DOHH2 (cell line): ENCODE measurements around the gene THEM4.
A peak's percentile ranks its signal among the peaks of the same experiment; 100 is the strongest.

Experiments
- H3F3A ChIP-seq: fragments of 200-600 bp; sonication (generic), shearing (Covaris generic); 2 replicates; pipeline ENCODE4 v1.6.0; 2016; ENCODE audit warnings: antibody characterized with exemption, mild to moderate bottlenecking; ENCODE audit not compliant: control insufficient read depth, insufficient read depth
- H3K27ac ChIP-seq: fragments of 200-600 bp; sonication (generic); 2 replicates; pipeline ENCODE4 v1.5.1; 2014; ENCODE audit warnings: low read depth, mild to moderate bottlenecking, low read length, moderate library complexity
- H3K27me3 ChIP-seq: fragments of 200-600 bp; sonication (generic); 2 replicates; pipeline ENCODE4 v1.6.1; 2014; ENCODE audit warnings: mild to moderate bottlenecking, low read length, mixed read lengths; ENCODE audit not compliant: control insufficient read depth
- H3K36me3 ChIP-seq: fragments of 200-600 bp; sonication (generic); 2 replicates; pipeline ENCODE4 v1.6.1; 2014; ENCODE audit warnings: mild to moderate bottlenecking, low read length, moderate library complexity, mixed read lengths; ENCODE audit not compliant: control insufficient read depth
- H3K4me1 ChIP-seq: fragments of 200-600 bp; sonication (generic); 2 replicates; pipeline ENCODE4 v1.6.1; 2014; ENCODE audit warnings: mild to moderate bottlenecking, low read length, mixed read lengths; ENCODE audit not compliant: control insufficient read depth
- H3K4me2 ChIP-seq: fragments of 200-600 bp; sonication (generic); 2 replicates; pipeline ENCODE4 v1.6.0; 2014; ENCODE audit warnings: mild to moderate bottlenecking, low read length, moderate library complexity
- H3K4me3 ChIP-seq: fragments of 200-600 bp; sonication (generic); 2 replicates; pipeline ENCODE4 v1.5.1; 2014; ENCODE audit warnings: mild to moderate bottlenecking, low read length, mixed read lengths
- H3K79me2 ChIP-seq: fragments of 200-600 bp; sonication (generic); 2 replicates; pipeline ENCODE4 v1.6.1; 2014; ENCODE audit warnings: mild to moderate bottlenecking, low read length, mixed read lengths; ENCODE audit not compliant: control insufficient read depth
- H3K9me2 ChIP-seq: fragments of 200-600 bp; sonication (generic); replicated peaks from 2 replicates; pipeline ENCODE4 v1.6.1; 2014; ENCODE audit warnings: mild to moderate bottlenecking, low read length, mixed read lengths; ENCODE audit not compliant: control insufficient read depth
- H3K9me3 ChIP-seq: fragments of 200-600 bp; sonication (generic); 2 replicates; pipeline ENCODE4 v1.6.1; 2014; ENCODE audit warnings: antibody characterized with exemption, low read length, mixed read lengths; ENCODE audit not compliant: control insufficient read depth, insufficient read depth
- H4K20me1 ChIP-seq: fragments of 200-600 bp; sonication (generic); 2 replicates; pipeline ENCODE4 v1.6.0; 2014; ENCODE audit warnings: low read depth, mild to moderate bottlenecking, antibody characterized with exemption, low read length, moderate library complexity; ENCODE audit not compliant: control insufficient read depth, insufficient read depth
- EZH2phosphoT487 ChIP-seq: fragments of 200-600 bp; sonication (generic); IDR thresholded peaks from 2 replicates; pipeline ENCODE4 v1.6.1; 2017; ENCODE audit warnings: borderline replicate concordance, mild to moderate bottlenecking, antibody characterized with exemption, low read length, moderate library complexity, mixed read lengths
- TF ChIP-seq, protein P1 (sequence below): fragments of 200-600 bp; sonication (generic); IDR thresholded peaks from one replicate; pipeline ENCODE4 v1.5.1; 2014; ENCODE audit warnings: antibody characterized with exemption, mild to moderate bottlenecking, low read depth, low read length; ENCODE audit not compliant: poor library complexity, severe bottlenecking

THEM4 gene

GRCh38 chr1:151934048-151934493, 24.8 kb upstream of the THEM4 start:
- H3K9me3 ChIP-seq, result 0 out of 2 replicates have a peak, but pooled peaks cover 4% of the 10 kb centered on the region
- H3K4me2 ChIP-seq, result 0 out of 2 replicates have a peak overlapping the region, but pooled peaks have one; percentile 23
- no peaks in the 10 kb centered on the region for H4K20me1 ChIP-seq
- H3K9me2 ChIP-seq, result no peaks in the 10 kb centered on the region
- H3K4me1 ChIP-seq, result peaks cover 52% of the 10 kb centered on the region
- no peak overlapping the region for H3K27ac ChIP-seq
- no peak overlapping the region for H3K4me3 ChIP-seq
- TF ChIP-seq EZH2phosphoT487, result no peak
- TF ChIP-seq, protein P1, sequence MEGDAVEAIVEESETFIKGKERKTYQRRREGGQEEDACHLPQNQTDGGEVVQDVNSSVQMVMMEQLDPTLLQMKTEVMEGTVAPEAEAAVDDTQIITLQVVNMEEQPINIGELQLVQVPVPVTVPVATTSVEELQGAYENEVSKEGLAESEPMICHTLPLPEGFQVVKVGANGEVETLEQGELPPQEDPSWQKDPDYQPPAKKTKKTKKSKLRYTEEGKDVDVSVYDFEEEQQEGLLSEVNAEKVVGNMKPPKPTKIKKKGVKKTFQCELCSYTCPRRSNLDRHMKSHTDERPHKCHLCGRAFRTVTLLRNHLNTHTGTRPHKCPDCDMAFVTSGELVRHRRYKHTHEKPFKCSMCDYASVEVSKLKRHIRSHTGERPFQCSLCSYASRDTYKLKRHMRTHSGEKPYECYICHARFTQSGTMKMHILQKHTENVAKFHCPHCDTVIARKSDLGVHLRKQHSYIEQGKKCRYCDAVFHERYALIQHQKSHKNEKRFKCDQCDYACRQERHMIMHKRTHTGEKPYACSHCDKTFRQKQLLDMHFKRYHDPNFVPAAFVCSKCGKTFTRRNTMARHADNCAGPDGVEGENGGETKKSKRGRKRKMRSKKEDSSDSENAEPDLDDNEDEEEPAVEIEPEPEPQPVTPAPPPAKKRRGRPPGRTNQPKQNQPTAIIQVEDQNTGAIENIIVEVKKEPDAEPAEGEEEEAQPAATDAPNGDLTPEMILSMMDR, result peak; percentile 85
- peaks cover 6% of the 10 kb centered on the region; the same call in 1 of the 2 replicates for H3F3A ChIP-seq
- no peaks in the 10 kb centered on the region for H3K27me3 ChIP-seq
- H3K79me2 ChIP-seq, result no peaks in the 10 kb centered on the region
- H3K36me3 ChIP-seq, result no peaks in the 10 kb centered on the region

GRCh38 chr1:151924691-151925587, 15.6 kb upstream of the THEM4 start:
- Histone ChIP-seq H3K9me2 (no peaks in the 10 kb centered on the region), H3K27me3 (no peaks in the 10 kb centered on the region), H3K79me2 (no peaks in the 10 kb centered on the region), H4K20me1 (no peaks in the 10 kb centered on the region), H3F3A (peaks cover 15% of the 10 kb centered on the region), H3K36me3 (no peaks in the 10 kb centered on the region), H3K4me1 (peaks cover 75% of the 10 kb centered on the region), H3K27ac (no peak overlapping the region), H3K4me3 (0 out of 2 replicates have a peak overlapping the region, but pooled peaks have one; percentile 2), H3K9me3 (no peaks in the 10 kb centered on the region), H3K4me2 (peak overlapping the region; percentile 22)
- TF ChIP-seq, protein P1, result no peak
- no peak for TF ChIP-seq EZH2phosphoT487

- no peak overlapping the region for H3K4me2 ChIP-seq
Measured at GRCh38 chr1:151923422-151923821, 14.1 kb upstream of the THEM4 start.

More at GRCh38 chr1:151923422-151923821, 14.1 kb upstream of the THEM4 start:
- Histone ChIP-seq H3K9me3 (no peaks in the 10 kb centered on the region), H3K36me3 (no peaks in the 10 kb centered on the region), H4K20me1 (no peaks in the 10 kb centered on the region), H3K27me3 (no peaks in the 10 kb centered on the region), H3K79me2 (no peaks in the 10 kb centered on the region), H3K27ac (no peak overlapping the region), H3K4me3 (no peak overlapping the region), H3K9me2 (no peaks in the 10 kb centered on the region), H3K4me1 (peaks cover 81% of the 10 kb centered on the region), H3F3A (peaks cover 19% of the 10 kb centered on the region)
- TF ChIP-seq, protein P1, result no peak
- TF ChIP-seq EZH2phosphoT487, result no peak
